Measurements from ENCODE around the gene ELMO1. TPM values are rescaled to one million over a fixed set of nuclear protein-coding genes. Genes with fewer than 3 reads are reported as not detected.

Gene ELMO1
- total RNA-seq, 2 experiments from 2014 or later = 68.0 to 74.4 TPM

DNA sequence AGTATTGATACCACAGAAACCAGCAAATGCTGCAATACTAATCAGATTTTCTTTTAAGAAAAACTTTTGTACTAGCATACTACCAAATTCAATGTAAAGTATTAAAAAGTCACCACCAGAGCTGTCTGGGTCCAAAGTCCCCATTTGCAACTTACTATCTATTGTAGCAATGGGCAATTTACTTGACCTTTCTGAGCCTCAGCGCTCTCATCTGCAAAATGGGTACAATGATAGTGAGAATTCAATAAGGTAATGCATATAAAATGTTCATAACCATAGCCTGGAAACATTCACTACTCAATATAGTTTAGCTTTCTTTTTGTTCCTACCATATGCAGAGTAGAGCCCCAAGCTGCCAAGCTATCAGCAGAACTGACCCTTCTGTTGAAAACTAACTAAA is 337.2 kb downstream of the ELMO1 start:
- Mint-ChIP-seq H3K27me3 (no peaks in the 10 kb centered on the region), H3K9me3 (no peaks in the 10 kb centered on the region), H3K4me3 (no peak overlapping the region), H3K27ac (no peak overlapping the region), H3K4me1 (peaks cover 42% of the 10 kb centered on the region), H3K36me3 (peaks cover 47% of the 10 kb centered on the region)
- DNase-seq = no peak

DNA sequence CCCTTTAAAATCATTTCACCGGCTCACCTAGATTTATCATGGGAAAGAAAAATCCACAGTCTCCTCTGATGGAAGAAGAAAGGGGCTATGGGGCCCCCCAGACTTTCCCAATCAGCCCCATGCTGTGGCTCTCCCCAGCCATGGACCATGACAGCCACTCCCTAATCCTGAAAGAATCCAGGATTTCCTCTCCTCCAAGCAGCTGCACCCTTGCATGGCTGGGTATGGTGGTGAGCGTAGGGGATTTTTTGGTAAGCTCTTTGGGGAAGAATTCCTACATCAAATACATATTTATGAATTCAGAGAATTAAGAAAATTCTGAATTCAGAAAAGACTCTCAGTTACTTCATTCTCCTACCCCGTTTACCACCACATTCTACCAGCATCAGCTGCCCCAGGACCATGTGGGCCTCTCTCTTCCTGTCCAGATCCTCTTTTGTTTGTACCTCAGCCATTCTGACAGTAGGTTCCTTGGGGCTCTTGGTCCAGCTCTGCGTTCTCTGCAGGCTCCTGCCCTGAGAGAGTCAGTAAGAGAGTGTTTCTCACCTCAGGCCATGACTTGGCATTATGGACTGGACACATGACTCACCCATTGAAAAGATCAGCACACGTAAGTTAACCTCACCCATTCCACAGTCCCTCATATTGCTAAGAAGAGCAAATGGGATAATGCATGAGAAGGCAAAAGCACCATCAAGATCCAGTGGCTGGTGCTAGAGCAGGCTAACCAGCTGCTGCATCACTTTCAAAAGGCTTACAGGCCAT is 337.8 kb downstream of the ELMO1 start:
- Mint-ChIP-seq H3K4me1 (peaks cover 38% of the 10 kb centered on the region), H3K27ac (no peak overlapping the region), H3K36me3 (peaks cover 47% of the 10 kb centered on the region), H3K27me3 (no peaks in the 10 kb centered on the region), H3K9me3 (no peaks in the 10 kb centered on the region), H3K4me3 (no peak overlapping the region)
- DNase-seq = no peak

DNA sequence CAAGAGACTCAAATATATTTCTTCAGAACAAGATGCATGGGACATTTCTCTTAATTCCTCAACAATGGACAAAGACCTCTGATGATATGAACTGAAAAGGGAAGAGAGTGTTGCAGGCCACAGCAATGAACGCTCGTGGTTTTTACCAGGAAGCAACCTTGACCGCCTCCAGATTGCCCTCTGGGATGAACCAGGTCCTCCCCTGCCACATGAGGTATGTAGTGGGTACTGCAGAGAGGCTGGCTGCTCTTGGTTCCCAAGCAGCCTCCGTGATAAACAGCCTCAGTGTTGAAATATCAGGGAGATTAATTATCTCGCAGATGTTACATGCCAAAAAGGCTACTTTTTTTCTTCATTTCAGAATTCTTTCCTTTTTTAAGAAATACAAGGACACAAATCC is 338.8 kb downstream of the ELMO1 start:
- no peaks in the 10 kb centered on the region for H3K9me3 Mint-ChIP-seq
- H3K27ac Mint-ChIP-seq = no peak overlapping the region
- no peak for DNase-seq
- no peaks in the 10 kb centered on the region for H3K27me3 Mint-ChIP-seq
- H3K4me1 Mint-ChIP-seq = peaks cover 32% of the 10 kb centered on the region
- peaks cover 43% of the 10 kb centered on the region for H3K36me3 Mint-ChIP-seq
- no peak overlapping the region for H3K4me3 Mint-ChIP-seq

DNA sequence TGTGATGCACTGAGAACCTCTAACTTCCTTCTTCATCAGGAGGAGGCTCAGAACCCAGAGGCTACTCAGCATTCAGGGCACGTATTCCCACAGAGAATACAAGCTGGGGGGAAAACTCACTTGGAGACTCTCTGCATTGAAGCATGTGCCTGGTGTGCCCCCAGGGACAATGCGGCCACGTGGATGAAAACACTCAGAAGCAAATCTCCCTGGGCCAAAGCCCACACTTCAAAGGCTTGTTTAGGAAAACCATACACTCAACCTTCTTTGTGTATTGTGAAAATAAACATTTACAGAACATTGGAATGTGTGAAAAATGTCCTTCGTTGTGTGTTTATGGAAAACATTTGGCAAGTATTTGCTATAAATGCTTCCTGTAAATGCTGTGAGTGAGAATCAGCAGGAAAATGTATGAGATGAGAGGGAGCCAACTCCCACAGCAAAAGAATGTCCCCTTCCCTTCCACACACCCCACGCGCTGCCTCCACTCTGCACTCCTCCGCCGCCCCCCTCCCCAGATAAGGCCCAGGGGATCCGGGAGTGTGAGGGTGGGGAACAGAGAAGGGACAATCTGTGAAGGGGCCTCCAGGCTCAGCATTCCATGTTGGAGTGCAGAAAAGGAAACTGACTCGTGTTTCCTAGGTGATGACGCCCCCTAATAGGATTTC is 339.5 kb downstream of the ELMO1 start:
- H3K27me3 Mint-ChIP-seq = no peaks in the 10 kb centered on the region
- H3K4me3 Mint-ChIP-seq = no peak overlapping the region
- peaks cover 26% of the 10 kb centered on the region for H3K4me1 Mint-ChIP-seq
- peaks cover 44% of the 10 kb centered on the region for H3K36me3 Mint-ChIP-seq
- DNase-seq = no peak
- no peak overlapping the region for H3K27ac Mint-ChIP-seq
- H3K9me3 Mint-ChIP-seq = no peaks in the 10 kb centered on the region

DNA sequence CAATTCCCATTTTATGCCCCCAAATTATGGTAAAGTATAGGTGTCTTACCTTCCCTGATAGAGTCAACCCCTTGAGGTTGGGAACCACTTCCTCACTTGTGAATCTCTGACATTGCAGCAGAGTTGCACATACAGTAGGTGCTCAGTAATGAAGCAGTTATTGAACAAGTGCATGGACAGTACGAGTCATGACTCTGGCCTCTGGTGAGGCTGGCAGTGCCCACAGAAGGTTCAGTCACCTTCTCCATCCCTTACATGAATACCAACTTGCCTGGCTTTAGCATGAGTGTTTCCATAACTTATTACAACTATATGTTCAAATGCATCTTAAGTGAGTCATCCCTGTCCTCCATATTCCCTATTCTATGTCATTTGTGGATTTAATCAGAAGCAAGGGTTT is 340.0 kb downstream of the ELMO1 start:
- Mint-ChIP-seq H3K4me3 (no peak overlapping the region), H3K4me1 (peaks cover 20% of the 10 kb centered on the region), H3K36me3 (peaks cover 41% of the 10 kb centered on the region), H3K9me3 (no peaks in the 10 kb centered on the region), H3K27ac (no peak overlapping the region), H3K27me3 (no peaks in the 10 kb centered on the region)
- no peak for DNase-seq

DNA sequence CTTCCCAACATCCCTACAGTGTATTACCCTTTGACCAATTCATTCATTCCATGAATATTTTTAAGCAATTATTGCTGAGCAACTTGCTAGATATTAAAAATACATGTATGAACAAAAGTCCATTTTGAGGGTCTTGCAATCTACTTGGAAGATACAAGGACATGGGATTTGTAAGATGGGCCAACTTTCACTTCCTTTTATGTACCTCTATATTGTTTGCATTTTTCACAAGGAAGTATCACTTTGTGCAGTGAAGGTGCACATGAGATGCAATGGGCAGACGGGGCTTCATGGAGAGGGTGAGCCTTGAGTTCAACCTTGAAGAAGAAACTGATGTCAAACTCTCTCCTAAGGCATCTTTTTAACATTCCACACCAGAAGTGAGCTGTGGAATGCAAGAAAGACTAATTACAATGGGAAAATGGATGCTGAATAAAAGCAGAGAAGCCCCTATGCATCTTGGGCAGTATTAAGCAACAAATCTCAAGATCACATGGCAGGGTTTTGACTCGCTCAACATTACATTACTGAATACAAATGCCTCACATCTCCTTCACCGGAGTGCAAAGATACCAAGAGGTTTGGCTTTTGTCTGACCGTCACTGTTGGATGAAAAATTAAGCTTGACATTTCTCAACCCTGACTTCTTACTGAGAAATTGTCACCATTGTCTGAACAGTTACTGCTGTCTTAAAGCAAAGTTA is 341.5 kb downstream of the ELMO1 start:
- no peaks in the 10 kb centered on the region for H3K27me3 Mint-ChIP-seq
- H3K4me3 Mint-ChIP-seq = no peak overlapping the region
- H3K27ac Mint-ChIP-seq = no peak overlapping the region
- H3K36me3 Mint-ChIP-seq = peaks cover 31% of the 10 kb centered on the region
- no peaks in the 10 kb centered on the region for H3K9me3 Mint-ChIP-seq
- peaks cover 22% of the 10 kb centered on the region for H3K4me1 Mint-ChIP-seq
- no peak for DNase-seq

DNA sequence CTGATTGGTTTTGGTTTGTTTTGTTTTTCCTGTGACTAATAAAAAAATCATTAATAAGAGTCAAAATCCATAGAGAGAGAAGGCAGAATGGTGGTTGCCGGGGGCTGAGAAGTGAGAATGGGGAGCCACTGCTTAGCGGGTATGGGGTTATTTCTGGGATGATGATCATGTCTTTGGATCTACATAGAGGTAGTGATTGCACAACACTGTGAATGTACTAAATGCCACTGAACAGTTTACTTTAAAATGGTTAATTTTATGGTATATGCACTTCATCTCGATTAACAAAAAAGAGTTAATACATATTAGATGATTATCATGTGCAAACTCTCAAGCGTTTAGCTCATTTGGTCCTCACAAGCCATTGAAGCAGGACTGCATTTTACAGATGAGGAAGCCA is 342.9 kb downstream of the ELMO1 start:
- H3K9me3 Mint-ChIP-seq = no peaks in the 10 kb centered on the region
- H3K4me3 Mint-ChIP-seq = no peak overlapping the region
- H3K4me1 Mint-ChIP-seq = peaks cover 32% of the 10 kb centered on the region
- no peak for DNase-seq
- no peaks in the 10 kb centered on the region for H3K27me3 Mint-ChIP-seq
- H3K27ac Mint-ChIP-seq = no peak overlapping the region
- H3K36me3 Mint-ChIP-seq = peaks cover 28% of the 10 kb centered on the region

DNA sequence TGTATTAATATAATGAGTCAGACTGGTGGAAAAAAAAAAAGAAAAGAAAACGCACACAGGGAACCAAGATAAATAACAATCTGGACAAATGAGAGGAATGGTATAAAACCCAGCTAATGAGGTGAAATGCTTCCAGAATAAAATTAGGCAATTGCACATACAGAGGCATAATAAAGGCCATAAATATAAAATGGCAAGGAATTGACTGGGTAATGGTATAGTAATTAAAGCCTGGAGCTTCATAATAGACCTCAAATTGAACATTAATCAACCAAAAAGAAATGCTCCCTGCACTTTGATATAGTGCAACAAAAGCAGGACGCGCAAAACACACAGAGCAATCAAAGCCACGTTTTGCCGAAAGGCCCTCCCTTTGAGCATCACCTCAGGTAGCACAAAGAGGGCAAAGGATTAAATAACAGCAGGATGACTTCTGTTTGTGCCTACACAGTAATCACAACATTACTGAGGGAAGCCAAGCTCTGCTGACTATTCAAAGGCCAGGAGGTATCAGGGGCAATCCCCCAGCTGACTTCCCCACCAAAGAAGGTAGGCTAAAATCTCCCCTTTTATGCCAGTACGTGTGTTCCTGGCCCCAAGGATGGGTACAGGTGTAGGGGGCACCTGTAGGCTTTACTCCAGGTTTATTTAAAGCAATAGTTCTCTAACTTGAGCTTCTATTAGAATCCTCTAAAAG is 343.7 kb downstream of the ELMO1 start:
- Mint-ChIP-seq H3K27ac (no peak overlapping the region), H3K4me1 (peaks cover 32% of the 10 kb centered on the region), H3K9me3 (no peaks in the 10 kb centered on the region), H3K4me3 (no peak overlapping the region), H3K36me3 (peaks cover 34% of the 10 kb centered on the region), H3K27me3 (no peaks in the 10 kb centered on the region)
- DNase-seq = no peak

DNA sequence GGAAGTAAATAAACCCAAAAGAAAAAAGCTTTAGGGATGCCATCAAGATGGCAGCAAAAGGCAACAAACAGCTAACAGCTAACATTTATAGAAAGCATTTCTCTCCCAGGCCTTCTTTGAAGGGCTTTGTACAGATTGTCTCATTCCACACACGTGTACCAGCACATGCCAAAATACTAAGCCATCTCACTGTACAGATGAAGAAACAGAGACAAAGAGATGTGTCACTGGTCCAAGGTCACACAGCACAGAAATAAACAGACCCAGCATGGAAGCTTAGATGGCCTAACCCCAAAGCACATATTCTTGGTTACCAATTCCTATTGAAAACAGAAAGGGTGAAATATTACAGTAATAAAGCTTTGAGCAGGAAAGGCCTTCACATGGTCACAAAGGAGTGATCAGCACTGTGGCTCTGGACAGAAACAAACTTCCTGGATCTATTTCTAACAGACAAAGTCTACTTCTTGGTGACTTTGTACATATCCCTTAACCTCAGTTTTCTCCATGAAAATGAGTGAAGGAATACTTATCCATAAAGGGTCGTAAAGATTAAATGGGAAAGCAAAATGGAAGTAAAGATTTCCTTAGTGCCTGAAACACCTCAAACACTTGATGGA is 346.0 kb downstream of the ELMO1 start:
- H3K9me3 Mint-ChIP-seq = no peaks in the 10 kb centered on the region
- H3K27me3 Mint-ChIP-seq = no peaks in the 10 kb centered on the region
- H3K4me3 Mint-ChIP-seq = no peak overlapping the region
- no peak overlapping the region for H3K27ac Mint-ChIP-seq
- peaks cover 30% of the 10 kb centered on the region for H3K36me3 Mint-ChIP-seq
- peaks cover 21% of the 10 kb centered on the region for H3K4me1 Mint-ChIP-seq
- no peak for DNase-seq

DNA sequence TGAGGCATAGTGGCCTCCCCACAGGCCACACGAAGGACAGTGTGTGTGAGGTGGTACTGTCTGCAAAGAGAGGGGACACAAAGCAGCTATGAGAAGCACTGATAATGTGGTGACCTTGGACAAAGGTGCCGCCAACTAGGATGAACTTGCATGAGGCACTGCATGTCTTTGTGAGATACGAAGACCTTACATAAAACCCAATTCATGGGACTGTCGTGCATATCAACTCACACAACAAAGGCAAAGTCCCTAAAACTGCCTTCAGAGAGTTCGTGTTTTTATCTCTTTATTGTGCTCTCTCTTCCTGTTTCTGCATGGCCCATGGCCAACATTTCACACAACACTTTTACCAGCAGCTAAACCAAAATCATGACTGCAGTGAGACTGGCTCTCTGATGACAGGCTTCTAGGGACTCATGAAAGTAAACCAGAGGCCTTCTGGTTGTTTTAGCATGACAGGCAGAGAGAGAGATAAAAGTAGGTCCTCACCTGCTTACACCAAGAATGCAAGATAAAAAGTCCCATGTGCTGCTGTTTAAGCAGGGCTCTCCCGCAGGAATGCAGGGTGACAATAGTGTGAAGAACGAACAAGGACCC is 347.8 kb downstream of the ELMO1 start:
- no peaks in the 10 kb centered on the region for H3K27me3 Mint-ChIP-seq
- H3K27ac Mint-ChIP-seq = no peak overlapping the region
- peaks cover 37% of the 10 kb centered on the region for H3K36me3 Mint-ChIP-seq
- peaks cover 21% of the 10 kb centered on the region for H3K4me1 Mint-ChIP-seq
- H3K9me3 Mint-ChIP-seq = no peaks in the 10 kb centered on the region
- no peak overlapping the region for H3K4me3 Mint-ChIP-seq
- DNase-seq = no peak

DNA sequence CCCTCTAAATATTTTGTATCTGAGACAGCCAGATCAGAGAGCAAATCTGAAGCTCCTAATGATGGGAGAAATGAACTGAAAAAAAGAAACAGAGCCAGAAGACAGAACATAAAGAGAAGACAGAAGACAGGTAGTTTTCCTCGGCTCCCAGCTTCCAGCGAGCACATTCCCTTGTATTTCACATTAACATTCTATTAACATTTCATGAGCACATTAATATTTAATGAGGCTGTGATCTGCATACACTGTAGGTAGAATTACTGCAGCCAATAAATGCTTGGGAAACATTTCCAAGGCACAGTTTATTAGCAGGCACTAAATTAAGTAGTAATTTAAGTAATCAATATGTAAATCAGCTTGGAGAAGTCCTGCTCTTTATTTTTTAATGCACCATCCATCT is 349.9 kb downstream of the ELMO1 start:
- no peak for DNase-seq
- Mint-ChIP-seq H3K36me3 (peaks cover 51% of the 10 kb centered on the region), H3K27ac (no peak overlapping the region), H3K9me3 (no peaks in the 10 kb centered on the region), H3K27me3 (no peaks in the 10 kb centered on the region), H3K4me1 (peaks cover 21% of the 10 kb centered on the region), H3K4me3 (no peak overlapping the region)

DNA sequence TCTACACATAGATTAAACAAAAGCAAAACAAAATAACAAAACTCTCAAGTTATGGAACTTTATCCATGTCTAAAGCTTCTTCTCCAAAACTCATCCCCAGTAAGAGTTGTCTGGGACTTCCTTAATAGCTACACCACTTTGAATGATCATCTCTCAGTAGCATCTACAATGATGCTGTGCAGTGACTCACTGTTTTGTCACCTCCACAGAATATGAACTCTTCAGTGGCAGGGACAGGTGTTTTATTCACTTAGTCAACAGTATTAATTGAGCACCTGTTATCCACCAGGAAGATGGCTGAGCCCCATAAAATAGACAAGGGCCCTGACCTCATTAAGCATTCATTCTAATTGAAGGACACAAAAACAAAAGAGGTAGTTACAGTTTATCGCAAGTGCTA is 350.7 kb downstream of the ELMO1 start:
- no peak overlapping the region for H3K27ac Mint-ChIP-seq
- peaks cover 19% of the 10 kb centered on the region for H3K4me1 Mint-ChIP-seq
- no peak overlapping the region for H3K4me3 Mint-ChIP-seq
- no peaks in the 10 kb centered on the region for H3K27me3 Mint-ChIP-seq
- peaks cover 2% of the 10 kb centered on the region for H3K9me3 Mint-ChIP-seq
- peaks cover 59% of the 10 kb centered on the region for H3K36me3 Mint-ChIP-seq
- no peak for DNase-seq

DNA sequence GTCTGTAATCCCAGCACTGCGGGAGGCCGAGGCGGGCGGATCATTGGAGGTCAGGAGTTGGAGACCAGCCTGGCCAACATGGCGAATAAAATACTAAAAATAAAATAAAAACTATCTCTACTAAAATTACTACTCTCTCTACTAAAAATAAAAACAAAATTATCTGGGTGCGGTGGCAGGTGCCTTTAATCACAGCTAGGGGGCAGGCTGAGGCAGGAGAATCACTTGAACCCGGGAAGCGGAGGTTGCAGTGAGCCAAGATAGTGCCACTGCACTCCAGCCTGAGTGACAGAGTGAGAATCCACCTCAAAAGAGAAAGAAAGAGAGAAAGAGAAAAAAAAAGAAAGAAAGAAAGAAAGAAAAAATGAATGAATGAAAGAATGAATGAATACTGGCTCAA is 351.4 kb downstream of the ELMO1 start:
- Mint-ChIP-seq H3K36me3 (peaks cover 66% of the 10 kb centered on the region), H3K4me1 (peaks cover 17% of the 10 kb centered on the region), H3K27ac (no peak overlapping the region), H3K9me3 (peaks cover 6% of the 10 kb centered on the region), H3K27me3 (no peaks in the 10 kb centered on the region), H3K4me3 (no peak overlapping the region)
- no peak for DNase-seq

DNA sequence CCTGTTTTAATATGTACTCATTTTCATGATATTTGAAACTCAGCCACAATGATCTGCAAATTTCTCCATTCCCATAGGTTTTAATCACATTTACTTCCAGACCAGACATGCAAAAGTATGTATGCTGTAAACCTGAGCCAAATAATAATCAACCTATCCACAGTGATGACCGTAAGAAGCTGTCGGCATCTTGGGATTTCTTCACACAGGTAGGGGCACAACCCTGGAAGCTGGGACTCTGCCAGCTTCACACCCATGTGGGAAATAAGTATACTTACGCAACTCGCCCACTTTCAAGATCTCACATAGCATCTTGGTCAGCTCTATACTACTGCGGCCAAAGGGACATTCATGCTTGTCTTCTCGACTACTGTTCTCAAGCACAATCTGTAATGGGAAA is 352.3 kb downstream of the ELMO1 start:
- Mint-ChIP-seq H3K4me1 (peaks cover 7% of the 10 kb centered on the region), H3K27me3 (no peaks in the 10 kb centered on the region), H3K9me3 (peaks cover 9% of the 10 kb centered on the region), H3K36me3 (peaks cover 69% of the 10 kb centered on the region), H3K4me3 (no peak overlapping the region), H3K27ac (no peak overlapping the region)
- no peak for DNase-seq
